Liver (tissue), 9 donors: Measurements from ENCODE around the gene CPA2. TPM values are rescaled to one million over a fixed set of nuclear protein-coding genes. Genes with fewer than 3 reads are reported as not detected.

Experiments used
- DNase-seq: peaks from one replicate; pipeline ENCODE4 v3.0.0-alpha.2; 2017; ENCODE audit warnings: low spot score
- H3K27ac ChIP-seq, 2 donors: one replicate each; pipeline ENCODE4 v1.7.0; 2013; ENCODE audit warnings: inconsistent platforms in 2 of 2, low read length in 2 of 2, control low read depth in 1 of 2, low read depth in 1 of 2, mild to moderate bottlenecking in 1 of 2
- H3K27me3 ChIP-seq, 4 donors: one replicate each; pipeline versions ENCODE4 v1.6.1 to v1.7.0; 2013; ENCODE audit warnings: low read length in 3 of 4, inconsistent platforms in 1 of 4, mild to moderate bottlenecking in 1 of 4, moderate library complexity in 1 of 4; ENCODE audit not compliant: control insufficient read depth in 4 of 4, insufficient read depth in 4 of 4
- H3K36me3 ChIP-seq, 4 donors: one replicate each; pipeline versions ENCODE4 v1.6.1 to v1.7.0; 2013; ENCODE audit warnings: low read length in 3 of 4, mild to moderate bottlenecking in 3 of 4, low read depth in 1 of 4, moderate library complexity in 1 of 4; ENCODE audit not compliant: control insufficient read depth in 4 of 4, insufficient read depth in 3 of 4
- H3K4me1 ChIP-seq, 4 donors: one replicate each; pipeline versions ENCODE4 v1.6.1 to v1.7.0; 2013; ENCODE audit warnings: low read length in 3 of 4, mild to moderate bottlenecking in 3 of 4, moderate library complexity in 1 of 4; ENCODE audit not compliant: control insufficient read depth in 4 of 4, insufficient read depth in 4 of 4
- H3K4me3 ChIP-seq, 3 donors: one replicate each; pipeline versions ENCODE4 v1.6.1 to v1.7.0; 2013; ENCODE audit warnings: low read length in 3 of 3, control low read depth in 1 of 3, low read depth in 1 of 3, mild to moderate bottlenecking in 1 of 3
- H3K9ac ChIP-seq, 2 donors: one replicate each; pipeline ENCODE4 v1.7.0; 2013; ENCODE audit warnings: low read length in 2 of 2, mild to moderate bottlenecking in 2 of 2, moderate library complexity in 2 of 2, control low read depth in 1 of 2, low read depth in 1 of 2
- H3K9me3 ChIP-seq, 4 donors: one replicate each; pipeline versions ENCODE4 v1.6.1 to v1.7.0; 2013; ENCODE audit warnings: low read length in 3 of 4; ENCODE audit not compliant: control insufficient read depth in 4 of 4
- EGR1 ChIP-seq, 2 donors: IDR thresholded peaks; 2 replicates each; pipeline ENCODE4 v1.6.1; 2016 to 2018; ENCODE audit warnings: antibody characterized with exemption in 2 of 2, low read depth in 2 of 2
- FOXA2 ChIP-seq: IDR thresholded peaks from 2 replicates; pipeline ENCODE4 v1.6.1; 2016; ENCODE audit warnings: antibody characterized with exemption
- GABPA ChIP-seq, 2 donors: IDR thresholded peaks in 1 of 2; conservative IDR thresholded peaks in 1 of 2; 2 replicates each; pipeline ENCODE4 v1.6.1; 2016; ENCODE audit warnings: antibody characterized with exemption in 2 of 2, mild to moderate bottlenecking in 1 of 2, moderate library complexity in 1 of 2
- HNF4A ChIP-seq, 2 donors: conservative IDR thresholded peaks; 2 replicates each; pipeline ENCODE4 v1.6.1; 2016; ENCODE audit warnings: antibody characterized with exemption in 2 of 2, mild to moderate bottlenecking in 2 of 2
- JUND ChIP-seq, 2 donors: IDR thresholded peaks; 2 replicates each; pipeline ENCODE4 v1.6.1; 2016; ENCODE audit warnings: antibody characterized with exemption in 2 of 2
- MAX ChIP-seq: IDR thresholded peaks from 2 replicates; pipeline ENCODE4 v1.6.1; 2016; ENCODE audit warnings: antibody characterized with exemption
- RAD21 ChIP-seq, 2 donors: IDR thresholded peaks; 2 replicates each; pipeline ENCODE4 v1.6.1; 2016; ENCODE audit warnings: antibody characterized with exemption in 2 of 2, mild to moderate bottlenecking in 2 of 2
- REST ChIP-seq: IDR thresholded peaks from 2 replicates; pipeline ENCODE4 v1.6.1; 2016; ENCODE audit warnings: antibody characterized with exemption, mild to moderate bottlenecking
- RXRA ChIP-seq, 2 donors: IDR thresholded peaks; 2 replicates each; pipeline ENCODE4 v1.6.1; 2017 to 2018; ENCODE audit warnings: antibody characterized with exemption in 2 of 2, mild to moderate bottlenecking in 1 of 2
- SP1 ChIP-seq: IDR thresholded peaks from 2 replicates; pipeline ENCODE4 v1.6.1; 2018; ENCODE audit warnings: antibody characterized with exemption, mild to moderate bottlenecking
- WGBS: extraction: QIAGEN DNeasy Blood & Tissue Kit; methylation state at CpG from one replicate; pipeline ENCODE4 v1.1.7; 2013; 5-methylcytosine and 5-hydroxymethylcytosine counted together
- polyA plus RNA-seq, 2 donors: library from polyadenylated mRNA; stranded (reverse) in 1 of 2; unstranded in 1 of 2; fragments of 200-250 nt in 1 of 2; fragments of >200 nt in 1 of 2; fragmentation: Nextera tagmentation in 1 of 2; extraction: Ambion mirVana in 1 of 2; gene quantifications; one replicate each; pipeline versions ENCODE4 v1.2.1 to v1.2.3, GENCODE V29; 2013 to 2015
- total RNA-seq, 2 donors: library from RNA; depleted of rRNA; stranded (reverse); fragments of >200 nt; gene quantifications; one replicate each; pipeline ENCODE4 v1.2.3, GENCODE V29; 2014
- TF ChIP-seq, protein P1 (sequence below): IDR thresholded peaks from 2 replicates; pipeline ENCODE4 v1.6.1; 2016; ENCODE audit warnings: antibody characterized with exemption
- TF ChIP-seq, protein P2 (sequence below): IDR thresholded peaks from 2 replicates; pipeline ENCODE4 v1.6.1; 2016; ENCODE audit warnings: antibody characterized with exemption
- donor health status: healthy.
- donor health status: healthy.
- donor health status: healthy.
- donor health status: healthy.
- donor health status: healthy.

CPA2 gene
- total and polyA plus RNA-seq, 4 donors, result not detected

GRCh38 chr7:130256704-130257103, 10.0 kb upstream of the CPA2 start:
- no peak overlapping the region for H3K27ac ChIP-seq
- DNase-seq, result no peak
- WGBS, result 67% methylated on average over 2 of the region's 2 CpGs
- no peaks in the 10 kb centered on the region for H3K27me3 ChIP-seq
- TF ChIP-seq SP1 (no peak), EGR1 (IDR thresholded peaks at IDR 0.05; ENCODE audit: low read depth in 2 of 2) (no peak), HNF4A (conservative IDR thresholded peaks at IDR 0.05) (no peak), RAD21 (IDR thresholded peaks at IDR 0.05) (no peak), REST (no peak), JUND (IDR thresholded peaks at IDR 0.05) (no peak), MAX (no peak)
- peaks cover 13 to 31% (median 16%) of the 10 kb centered on the region in 4 donors for H3K9me3 ChIP-seq
- H3K36me3 ChIP-seq, result no peaks in the 10 kb centered on the region
- H3K9ac ChIP-seq, result no peak overlapping the region
- H3K4me3 ChIP-seq, result no peak overlapping the region
- H3K4me1 ChIP-seq, result no peaks in the 10 kb centered on the region

DNA sequence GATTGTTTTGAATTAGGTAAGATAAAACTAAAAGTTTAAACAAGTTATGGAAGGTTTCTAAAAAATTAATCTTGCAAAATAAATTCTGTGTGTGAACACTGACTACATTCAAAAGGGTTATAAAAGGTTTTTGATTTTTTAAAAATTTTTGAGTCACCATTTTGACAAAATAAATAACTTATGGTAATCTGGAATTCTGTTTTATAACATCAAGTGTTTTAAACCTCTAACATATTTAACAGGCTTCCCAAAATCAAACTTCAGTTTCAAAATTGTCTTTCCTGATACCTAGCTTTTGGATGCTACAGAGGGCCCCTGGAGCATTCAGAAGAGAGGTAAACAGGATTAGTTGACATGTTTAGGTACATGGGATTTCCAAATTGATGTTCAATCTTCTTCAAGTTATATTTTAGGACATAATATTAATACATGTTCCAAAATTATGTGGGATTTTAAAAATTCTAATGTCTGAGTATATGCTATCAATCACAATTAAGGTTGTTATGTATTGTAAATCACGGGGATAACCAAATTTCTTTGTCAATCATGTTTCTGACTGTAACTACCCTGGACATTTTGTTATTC, 8.1 kb upstream of the CPA2 start:
- Histone ChIP-seq H3K9ac (no peak overlapping the region), H3K36me3 (no peaks in the 10 kb centered on the region), H3K27ac (no peak overlapping the region), H3K9me3 (peaks cover 16 to 31% (median 17%) of the 10 kb centered on the region in 4 donors), H3K4me3 (no peak overlapping the region), H3K27me3 (no peaks in the 10 kb centered on the region), H3K4me1 (no peaks in the 10 kb centered on the region)
- 52% methylated on average over 1 of the region's 1 CpG for WGBS
- TF ChIP-seq GABPA (IDR thresholded peaks at IDR 0.05 in 1 of 2, conservative IDR thresholded peaks at IDR 0.05 in 1 of 2) (no peak), HNF4A (conservative IDR thresholded peaks at IDR 0.05) (no peak), RXRA (IDR thresholded peaks at IDR 0.05) (no peak), RAD21 (IDR thresholded peaks at IDR 0.05) (no peak), JUND (IDR thresholded peaks at IDR 0.05) (no peak), FOXA2 (no peak), REST (no peak)
- TF ChIP-seq, protein P1, sequence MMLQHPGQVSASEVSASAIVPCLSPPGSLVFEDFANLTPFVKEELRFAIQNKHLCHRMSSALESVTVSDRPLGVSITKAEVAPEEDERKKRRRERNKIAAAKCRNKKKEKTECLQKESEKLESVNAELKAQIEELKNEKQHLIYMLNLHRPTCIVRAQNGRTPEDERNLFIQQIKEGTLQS, result no peak
- TF ChIP-seq, protein P2, sequence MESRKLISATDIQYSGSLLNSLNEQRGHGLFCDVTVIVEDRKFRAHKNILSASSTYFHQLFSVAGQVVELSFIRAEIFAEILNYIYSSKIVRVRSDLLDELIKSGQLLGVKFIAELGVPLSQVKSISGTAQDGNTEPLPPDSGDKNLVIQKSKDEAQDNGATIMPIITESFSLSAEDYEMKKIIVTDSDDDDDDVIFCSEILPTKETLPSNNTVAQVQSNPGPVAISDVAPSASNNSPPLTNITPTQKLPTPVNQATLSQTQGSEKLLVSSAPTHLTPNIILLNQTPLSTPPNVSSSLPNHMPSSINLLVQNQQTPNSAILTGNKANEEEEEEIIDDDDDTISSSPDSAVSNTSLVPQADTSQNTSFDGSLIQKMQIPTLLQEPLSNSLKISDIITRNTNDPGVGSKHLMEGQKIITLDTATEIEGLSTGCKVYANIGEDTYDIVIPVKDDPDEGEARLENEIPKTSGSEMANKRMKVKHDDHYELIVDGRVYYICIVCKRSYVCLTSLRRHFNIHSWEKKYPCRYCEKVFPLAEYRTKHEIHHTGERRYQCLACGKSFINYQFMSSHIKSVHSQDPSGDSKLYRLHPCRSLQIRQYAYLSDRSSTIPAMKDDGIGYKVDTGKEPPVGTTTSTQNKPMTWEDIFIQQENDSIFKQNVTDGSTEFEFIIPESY, result no peak
- DNase-seq, result no peak
